Measurements from ENCODE around the gene MALRD1.

MALRD1 gene

GRCh38 chr10:19048489-19048888, at the start of gene MALRD1:
MALRD1 (plus strand) TSS chr10:19048801; CDS start chr10:19048939, 138 bp downstream.
- no peak for DNase-seq

- DNase-seq: peak; percentile 10
Measured at GRCh38 chr10:19003341-19003740, 45.3 kb upstream of the MALRD1 start.

- no peak for DNase-seq
Measured at GRCh38 chr10:19012111-19012510, 36.5 kb upstream of the MALRD1 start.

DNA sequence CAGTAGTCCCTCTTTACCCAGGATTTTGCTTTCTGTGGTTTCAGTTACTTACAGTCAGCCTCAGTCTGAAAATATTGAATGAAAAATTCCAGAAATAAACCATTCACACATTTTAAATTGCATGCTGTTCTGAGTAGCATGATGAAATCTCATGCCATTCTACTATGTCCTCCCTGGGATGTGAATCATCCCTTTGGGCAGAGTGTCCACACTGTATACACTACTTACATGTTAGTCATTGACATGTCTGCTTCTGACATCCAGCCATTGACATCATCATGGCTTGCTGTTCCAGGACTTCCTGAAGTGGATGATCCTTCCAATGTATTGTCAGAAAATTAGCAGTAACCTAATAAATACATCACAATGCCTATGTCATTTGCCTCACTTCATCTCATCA, 34.6 kb upstream of the MALRD1 start:
- DNase-seq: peak; percentile 92

DNA sequence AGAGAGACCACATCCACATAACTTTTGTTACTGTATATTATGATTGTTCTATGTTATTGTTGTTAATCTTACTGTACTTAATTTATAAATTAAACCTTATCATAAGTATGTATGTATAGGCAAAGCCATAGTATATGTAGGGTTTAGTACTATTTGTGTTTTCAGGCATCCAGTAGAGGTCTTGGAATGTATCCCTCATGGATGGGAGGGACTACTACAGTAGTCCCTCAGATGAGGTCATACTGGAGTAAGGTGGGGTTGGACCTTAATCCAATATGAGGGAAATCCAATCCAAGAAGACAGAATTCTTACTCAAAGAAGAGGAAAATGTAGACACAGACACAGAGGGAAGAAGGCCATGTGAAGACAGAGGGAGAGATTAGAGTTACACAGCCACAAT, 34.1 kb upstream of the MALRD1 start:
- DNase-seq: peak; percentile 23

GRCh38 chr10:19017116-19017890, 31.3 kb upstream of the MALRD1 start:
- DNase-seq: no peak

DNA sequence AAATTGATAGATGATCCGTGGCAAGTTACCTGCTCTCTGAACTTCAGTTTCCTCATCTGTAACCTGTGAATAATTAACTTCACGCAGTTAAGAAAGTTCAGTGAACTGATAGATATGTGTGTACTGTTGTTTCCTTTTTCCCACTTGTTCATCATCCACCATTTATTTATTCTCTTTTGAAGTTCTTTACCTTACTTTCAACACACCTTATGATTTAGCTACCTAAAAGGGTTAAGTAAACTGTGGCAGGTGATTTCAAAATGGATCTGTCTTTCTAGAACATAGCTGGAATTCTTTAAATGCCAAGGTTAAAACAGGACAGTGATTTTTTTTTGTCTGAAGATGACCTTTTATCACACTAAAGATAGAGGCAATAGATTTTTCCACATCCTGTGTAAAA, 27.4 kb upstream of the MALRD1 start:
- no peak for DNase-seq

GRCh38 chr10:19024611-19025010, 24.0 kb upstream of the MALRD1 start:
- no peak for DNase-seq

GRCh38 chr10:19031763-19032162, 16.8 kb upstream of the MALRD1 start:
- DNase-seq: no peak

- no peak for DNase-seq
Measured at GRCh38 chr10:19033741-19034140, 14.9 kb upstream of the MALRD1 start.

GRCh38 chr10:19041171-19041570, 7.4 kb upstream of the MALRD1 start:
- DNase-seq: peak; percentile 2

- no peak for DNase-seq
Measured at GRCh38 chr10:19043431-19043830, 5.2 kb upstream of the MALRD1 start.

GRCh38 chr10:19046679-19047078, 1.9 kb upstream of the MALRD1 start:
- DNase-seq: no peak

- no peak for DNase-seq
Measured at GRCh38 chr10:19048891-19049290, 290 bp downstream of the MALRD1 start.

DNA sequence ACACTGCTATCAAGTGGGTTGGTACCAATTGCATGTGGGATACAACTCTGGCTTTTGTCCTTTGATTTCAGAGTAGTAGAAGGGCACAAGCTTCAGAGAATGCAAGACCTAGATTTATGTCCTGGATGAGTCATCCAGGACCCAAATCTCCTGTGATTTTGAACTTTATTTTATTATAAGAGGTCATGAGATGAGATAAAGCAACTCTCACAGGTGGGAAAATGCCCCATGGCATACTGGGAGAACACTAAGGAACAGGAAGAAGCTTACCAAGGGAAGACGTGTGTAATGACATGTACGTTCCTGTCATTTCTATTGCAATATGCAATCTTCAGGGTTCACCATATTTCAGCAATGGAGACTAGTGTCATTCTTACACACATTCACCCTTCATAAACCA, 966 bp downstream of the MALRD1 start:
- DNase-seq: no peak

DNA sequence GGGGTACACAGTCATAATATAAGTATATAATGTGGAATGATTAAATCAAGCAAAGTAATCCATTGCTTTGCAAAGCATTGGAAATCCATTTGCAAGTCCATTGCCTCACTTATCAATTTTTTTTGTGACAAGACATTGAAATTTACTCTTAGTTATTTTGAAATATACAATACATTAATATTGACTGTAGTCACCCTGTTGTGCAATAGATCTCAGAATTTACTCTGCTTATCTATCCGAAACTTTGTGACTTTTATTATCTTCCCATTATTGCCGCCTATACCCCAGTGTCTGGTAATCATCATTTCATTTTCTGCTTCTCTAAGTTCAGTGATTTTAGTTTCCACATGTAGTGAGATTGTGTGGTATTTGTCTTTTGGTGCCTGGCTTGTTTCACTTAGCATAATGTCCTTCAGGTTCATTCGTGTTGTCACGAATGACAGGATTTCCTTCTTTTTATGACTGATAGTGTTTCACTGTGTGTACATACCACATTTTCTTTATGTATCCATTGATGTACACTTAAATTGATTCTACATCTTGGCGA, 5.8 kb downstream of the MALRD1 start:
- DNase-seq: no peak

DNA sequence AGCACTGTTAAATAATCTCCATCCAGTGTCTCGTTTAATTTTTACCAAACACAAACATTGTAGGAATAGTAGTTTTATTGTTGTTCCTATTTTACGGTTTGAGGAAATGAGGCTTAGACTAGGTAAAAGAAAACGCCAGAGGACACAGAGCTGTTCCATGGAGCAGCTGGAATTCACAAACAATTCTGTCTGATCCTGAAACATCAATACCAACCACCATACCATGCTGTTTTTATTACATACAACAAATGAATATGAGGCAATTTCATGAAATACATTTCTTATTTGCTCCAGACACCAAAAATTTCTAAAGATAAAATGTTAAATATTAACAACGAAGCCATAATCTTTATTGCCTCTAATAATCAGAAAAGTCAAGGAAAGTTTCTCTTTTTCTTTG, 9.4 kb downstream of the MALRD1 start:
- no peak for DNase-seq

GRCh38 chr10:19063986-19064385, 15.4 kb downstream of the MALRD1 start:
- DNase-seq: no peak

- DNase-seq: no peak
Measured at GRCh38 chr10:19071946-19072345, 23.3 kb downstream of the MALRD1 start.

GRCh38 chr10:19077276-19077675, 28.7 kb downstream of the MALRD1 start:
- peak; percentile 6 for DNase-seq

DNA sequence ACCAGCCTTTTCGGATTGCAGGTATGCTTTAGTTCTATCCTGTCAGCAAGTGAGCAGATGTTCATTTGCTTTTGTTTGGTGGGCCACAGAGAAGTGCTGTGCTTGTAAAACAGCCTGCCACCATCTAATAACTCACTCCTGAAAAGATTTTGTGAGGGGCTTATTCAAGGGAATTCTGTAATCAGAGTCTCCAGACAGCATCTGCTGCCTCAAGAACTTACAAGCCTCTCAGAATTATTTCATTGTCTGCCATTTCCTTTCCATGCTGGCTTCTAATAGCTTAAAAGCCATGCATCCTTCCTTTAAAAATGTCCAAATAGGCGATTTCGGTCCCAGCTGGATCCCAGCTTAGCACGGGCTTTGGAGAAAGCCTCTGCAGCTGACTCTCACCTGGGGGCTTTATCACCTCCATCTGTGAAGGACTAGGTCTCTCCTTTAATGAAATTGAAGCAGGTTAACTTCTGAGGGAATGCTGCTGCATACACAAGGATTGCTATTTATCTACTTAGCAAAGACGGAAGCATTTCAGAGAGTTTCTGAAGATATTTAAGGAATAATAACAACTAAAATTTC, 48.0 kb downstream of the MALRD1 start:
- DNase-seq: no peak

- DNase-seq: peak; percentile 37
Measured at GRCh38 chr10:19097151-19097550, 48.5 kb downstream of the MALRD1 start.

GRCh38 chr10:19098803-19099202, 50.2 kb downstream of the MALRD1 start:
- DNase-seq: no peak

GRCh38 chr10:19107406-19107805, 58.8 kb downstream of the MALRD1 start:
- DNase-seq: no peak

Measured in fibroblast of skin of right biceps (primary cell).